Renal cortex interstitium (tissue), 15 donors: ENCODE measurements around the gene PFKL. TPM values are rescaled to one million over a fixed set of nuclear protein-coding genes. Genes with fewer than 3 reads are reported as not detected.

ENCODE experiments used
- DNase-seq, 11 donors: peaks; one replicate each; pipeline ENCODE4 v3.0.0-alpha.2; 2013; ENCODE audit warnings: low read depth in 9 of 11, low spot score in 4 of 11; ENCODE audit errors: extremely low read depth in 1 of 11
- long read RNA-seq, 16 experiments: transcript quantifications; one replicate each; lab custom pipeline, GENCODE V29; 2026
- polyA plus RNA-seq, 3 donors: library from polyadenylated mRNA; unstranded; fragments of 120-200 nt; gene quantifications; one replicate each; pipeline ENCODE4 v1.2.1, GENCODE V29; 2013; ENCODE audit not compliant: insufficient read length in 3 of 3

The PFKL gene
- polyA plus RNA-seq, result 100 to 1,000 TPM; 101 to 165 (median 162) TPM
- long read RNA-seq, donor 1, transcript PFKL-201 (22 exons, 2,912 nt), result major isoform, 25 of 34 reads
- long read RNA-seq, donor 1, partial matches to known transcripts, result 8 of 34 reads
- long read RNA-seq, donor 1, other reads (novel, unspliced or antisense), result 0 of 34 reads
- long read RNA-seq, donor 2, transcript PFKL-201 (22 exons, 2,912 nt), result major isoform, 23 of 30 reads
- long read RNA-seq, donor 2, partial matches to known transcripts, result 7 of 30 reads
- long read RNA-seq, donor 2, other reads (novel, unspliced or antisense), result 0 of 30 reads
- long read RNA-seq, donor 3, transcript PFKL-201 (22 exons, 2,912 nt), result major isoform, 45 of 74 reads
- long read RNA-seq, donor 3, partial matches to known transcripts, result 29 of 74 reads
- long read RNA-seq, donor 3, other reads (novel, unspliced or antisense), result 0 of 74 reads
- long read RNA-seq, donor 4, transcript PFKL-201 (22 exons, 2,912 nt), result major isoform, 19 of 56 reads
- long read RNA-seq, donor 4, partial matches to known transcripts, result 30 of 56 reads
- long read RNA-seq, donor 4, other reads (novel, unspliced or antisense), result 0 of 56 reads
- long read RNA-seq, donor 5, transcript PFKL-201 (22 exons, 2,912 nt), result major isoform, 61 of 206 reads
- long read RNA-seq, donor 5, partial matches to known transcripts, result 105 of 206 reads
- long read RNA-seq, donor 5, other reads (novel, unspliced or antisense), result 35 of 206 reads
- long read RNA-seq, donor 6, transcript PFKL-201 (22 exons, 2,912 nt), result major isoform, 18 of 49 reads
- long read RNA-seq, donor 6, partial matches to known transcripts, result 29 of 49 reads
- long read RNA-seq, donor 6, other reads (novel, unspliced or antisense), result 0 of 49 reads
- long read RNA-seq, donor 7, transcript PFKL-201 (22 exons, 2,912 nt), result major isoform, 29 of 96 reads
- long read RNA-seq, donor 7, partial matches to known transcripts, result 64 of 96 reads
- long read RNA-seq, donor 7, other reads (novel, unspliced or antisense), result 0 of 96 reads
- long read RNA-seq, donor 8, transcript PFKL-201 (22 exons, 2,912 nt), result major isoform, 47 of 147 reads
- long read RNA-seq, donor 8, partial matches to known transcripts, result 99 of 147 reads
- long read RNA-seq, donor 8, other reads (novel, unspliced or antisense), result 0 of 147 reads
- long read RNA-seq, donor 9, transcript PFKL-201 (22 exons, 2,912 nt), result major isoform, 26 of 58 reads
- long read RNA-seq, donor 9, partial matches to known transcripts, result 28 of 58 reads
- long read RNA-seq, donor 9, other reads (novel, unspliced or antisense), result 0 of 58 reads
- long read RNA-seq, donor 10, transcript PFKL-201 (22 exons, 2,912 nt), result major isoform, 24 of 54 reads
- long read RNA-seq, donor 10, partial matches to known transcripts, result 19 of 54 reads
- long read RNA-seq, donor 10, other reads (novel, unspliced or antisense), result 10 of 54 reads
- long read RNA-seq, donor 11, transcript PFKL-201 (22 exons, 2,912 nt), result major isoform, 20 of 56 reads
- long read RNA-seq, donor 11, partial matches to known transcripts, result 32 of 56 reads
- long read RNA-seq, donor 11, other reads (novel, unspliced or antisense), result 0 of 56 reads
- long read RNA-seq, donor 12, transcript PFKL-201 (22 exons, 2,912 nt), result major isoform, 9 of 11 reads
- long read RNA-seq, donor 12, partial matches to known transcripts, result 0 of 11 reads
- long read RNA-seq, donor 12, other reads (novel, unspliced or antisense), result 0 of 11 reads
- long read RNA-seq, donor 13, transcript PFKL-201 (22 exons, 2,912 nt), result major isoform, 34 of 78 reads
- long read RNA-seq, donor 13, partial matches to known transcripts, result 42 of 78 reads
- long read RNA-seq, donor 13, other reads (novel, unspliced or antisense), result 0 of 78 reads
- long read RNA-seq, donor 14, transcript PFKL-201 (22 exons, 2,912 nt), result major isoform, 24 of 39 reads
- long read RNA-seq, donor 14, partial matches to known transcripts, result 12 of 39 reads
- long read RNA-seq, donor 14, other reads (novel, unspliced or antisense), result 0 of 39 reads
- long read RNA-seq, donor 15, transcript PFKL-201 (22 exons, 2,912 nt), result major isoform, 15 of 50 reads
- long read RNA-seq, donor 15, partial matches to known transcripts, result 35 of 50 reads
- long read RNA-seq, donor 15, other reads (novel, unspliced or antisense), result 0 of 50 reads
- long read RNA-seq, donor 16, transcript PFKL-201 (22 exons, 2,912 nt), result major isoform, 108 of 352 reads
- long read RNA-seq, donor 16, transcript PFKL-204 (10 exons, 2,818 nt), result minor isoform, 6 of 352 reads
- long read RNA-seq, donor 16, partial matches to known transcripts, result 175 of 352 reads
- long read RNA-seq, donor 16, other reads (novel, unspliced or antisense), result 61 of 352 reads

DNA sequence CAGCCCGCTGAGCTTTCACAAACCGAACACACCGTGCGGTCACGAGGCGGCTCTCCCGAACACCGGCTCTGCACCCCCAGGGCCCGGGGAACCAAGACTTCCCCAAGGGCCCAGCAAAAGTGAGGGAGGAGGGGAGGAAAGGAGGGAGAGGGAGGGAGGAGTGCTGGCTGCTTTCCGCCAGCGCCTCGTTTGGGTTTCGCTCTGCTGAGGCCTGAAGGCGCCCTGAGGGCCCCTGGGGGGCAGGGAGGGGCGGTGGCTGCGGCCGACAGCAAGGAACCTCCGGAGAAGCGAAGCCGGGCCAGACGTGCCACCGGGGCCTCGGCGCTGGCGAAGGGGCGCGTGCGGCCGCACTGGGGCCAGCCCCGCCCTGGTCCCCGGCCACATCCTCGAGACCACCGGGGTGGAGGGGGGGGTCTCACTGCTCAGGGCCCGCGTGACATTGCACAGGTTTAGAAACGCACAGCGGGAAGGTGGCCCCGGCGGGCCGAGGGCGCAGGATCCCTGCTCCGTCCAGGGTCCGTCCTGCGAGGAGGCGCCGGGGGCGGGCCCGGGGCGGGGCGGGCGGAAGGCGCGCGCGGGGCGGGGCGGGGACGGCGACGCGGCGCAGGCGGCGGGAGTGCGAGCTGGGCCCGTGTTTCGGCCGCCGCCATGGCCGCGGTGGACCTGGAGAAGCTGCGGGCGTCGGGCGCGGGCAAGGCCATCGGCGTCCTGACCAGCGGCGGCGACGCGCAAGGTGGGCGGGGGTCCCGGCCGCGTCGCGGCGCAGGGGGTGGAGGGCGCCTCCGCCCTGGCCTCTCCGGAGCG lies at the start of gene PFKL:
TSS of gene PFKL (plus strand) at position 596 of the 804 bp plus-strand sequence. CDS start at position 649, 53 bp downstream.
- DNase-seq, result peak in 1 of 11 donors; percentile 55

DNA sequence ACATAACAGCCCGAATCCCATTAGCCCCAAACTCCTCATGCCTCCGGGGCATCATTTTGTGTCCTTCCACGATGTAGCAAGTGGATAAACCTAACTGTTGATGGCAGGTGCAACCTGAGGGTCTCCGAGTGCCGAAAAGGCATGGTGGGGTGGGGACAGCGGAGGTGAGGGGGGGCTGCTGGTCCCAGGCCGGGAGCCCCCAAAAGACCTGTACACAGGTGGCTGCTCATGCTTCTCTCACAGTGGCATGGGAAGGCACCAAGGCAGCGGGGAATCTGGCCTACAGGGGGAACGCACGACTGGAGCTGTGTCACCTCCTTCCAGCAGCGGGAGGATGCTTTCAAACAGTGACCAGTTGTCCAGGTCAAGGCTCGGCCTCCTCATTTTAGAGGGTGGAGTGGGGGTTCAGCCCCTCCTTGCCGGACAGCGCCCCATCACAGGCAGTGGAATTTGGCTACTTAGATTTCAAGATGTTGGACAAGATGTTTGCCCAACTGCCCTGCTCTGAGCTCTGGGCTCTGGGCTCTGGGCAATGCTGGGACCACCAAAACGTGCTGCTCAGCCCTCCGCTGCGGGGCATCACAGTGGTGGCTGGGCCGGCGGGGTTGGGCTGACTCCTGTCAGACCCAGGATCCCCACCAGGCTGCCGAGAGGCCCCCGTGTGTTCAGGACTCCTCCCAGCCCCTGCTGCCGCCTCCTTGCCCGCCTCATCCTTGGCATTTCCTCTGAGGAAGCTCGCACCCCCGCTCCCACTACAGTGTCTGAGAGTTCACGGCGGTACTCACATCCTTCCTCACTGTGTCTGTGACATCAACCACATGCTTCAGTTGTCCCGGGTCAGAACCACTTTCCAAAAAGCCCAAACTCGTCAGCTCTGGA lies 45.8 kb upstream of the PFKL start:
- DNase-seq, result no peak

DNA sequence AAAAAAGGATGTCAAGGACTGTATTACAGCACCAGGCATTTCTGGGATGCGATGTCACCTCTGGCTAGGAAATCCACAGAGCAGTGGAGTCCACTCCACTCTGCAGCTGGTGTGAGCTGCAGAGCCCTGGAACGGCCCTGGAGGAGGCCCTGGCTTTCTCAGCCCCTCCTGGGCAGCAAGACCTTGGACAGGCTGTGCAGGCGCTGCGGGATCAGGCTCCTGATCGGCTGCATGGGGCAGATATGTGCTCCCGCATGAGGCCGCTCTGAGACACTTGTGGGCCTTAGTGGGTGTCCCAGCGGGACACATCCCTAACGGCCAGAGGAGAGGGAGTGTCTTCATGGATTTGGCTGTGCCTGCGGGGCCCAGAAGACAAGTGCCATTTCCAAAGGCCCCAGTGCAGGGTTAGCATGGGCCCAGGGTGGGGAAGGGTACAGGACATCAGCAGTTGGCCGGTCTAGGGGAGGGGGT lies 44.3 kb upstream of the PFKL start:
- no peak for DNase-seq

DNA sequence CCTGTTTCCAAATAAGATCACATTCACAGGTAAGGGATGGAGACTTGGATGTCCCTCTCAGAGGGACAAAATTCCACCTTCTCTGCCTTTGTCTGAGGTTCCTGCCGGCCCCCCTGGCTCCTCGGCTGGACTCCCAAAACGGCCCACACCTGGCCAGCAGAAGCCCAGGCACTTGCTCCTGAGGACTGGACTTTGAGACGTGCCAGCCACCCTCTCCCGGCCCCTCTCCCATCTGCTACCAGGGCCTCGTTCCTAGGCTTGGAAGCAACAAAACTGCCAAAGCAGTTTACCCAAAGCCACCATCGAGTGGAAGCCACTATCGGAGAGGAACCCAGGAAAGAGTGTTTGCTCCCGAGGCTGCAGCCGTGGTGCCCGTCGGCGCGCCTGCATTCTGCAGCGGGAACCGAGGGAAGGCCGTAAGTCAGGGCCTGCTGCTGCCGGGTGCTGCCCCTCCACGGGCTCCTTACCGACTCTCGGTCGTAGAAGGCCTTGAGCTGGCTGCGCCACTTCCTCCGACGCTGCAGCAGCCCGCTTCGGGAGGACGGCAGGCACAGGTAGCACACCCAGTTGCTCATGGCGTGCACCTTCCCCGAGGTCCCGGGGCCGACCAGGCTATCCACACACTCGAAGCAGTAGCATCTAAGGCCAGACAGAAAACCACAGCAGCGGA lies 41.7 kb upstream of the PFKL start:
- no peak for DNase-seq

DNA sequence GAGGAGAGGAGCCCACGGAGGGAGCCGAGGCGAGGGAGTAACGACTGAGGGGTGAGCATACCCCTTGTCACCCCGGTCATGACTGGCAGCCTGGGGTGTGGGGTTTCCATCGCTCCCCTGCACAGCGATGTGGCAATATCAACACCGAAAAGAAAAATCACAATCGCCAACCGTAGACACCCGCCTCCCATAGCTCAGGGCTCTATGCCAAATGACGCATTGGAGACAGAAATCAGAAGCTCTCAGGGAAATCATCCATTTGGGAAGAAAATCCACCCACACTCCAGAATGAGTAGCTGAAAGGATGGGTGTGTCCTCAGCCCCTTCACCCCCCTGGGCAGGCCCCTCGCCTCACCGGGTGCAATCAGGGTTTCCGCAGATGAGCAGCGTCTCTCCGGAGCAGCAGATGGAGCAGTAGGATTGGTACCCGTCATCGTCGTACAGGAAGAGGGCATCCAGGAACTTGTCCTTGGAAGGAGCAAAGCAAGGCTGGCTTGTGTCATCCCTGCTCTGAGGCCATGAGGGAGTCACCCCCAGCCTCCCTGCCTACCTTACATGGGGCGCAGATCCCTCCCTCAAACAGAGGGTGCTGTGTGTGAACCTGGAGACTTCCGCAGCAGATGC lies 40.7 kb upstream of the PFKL start:
- DNase-seq, result no peak

DNA sequence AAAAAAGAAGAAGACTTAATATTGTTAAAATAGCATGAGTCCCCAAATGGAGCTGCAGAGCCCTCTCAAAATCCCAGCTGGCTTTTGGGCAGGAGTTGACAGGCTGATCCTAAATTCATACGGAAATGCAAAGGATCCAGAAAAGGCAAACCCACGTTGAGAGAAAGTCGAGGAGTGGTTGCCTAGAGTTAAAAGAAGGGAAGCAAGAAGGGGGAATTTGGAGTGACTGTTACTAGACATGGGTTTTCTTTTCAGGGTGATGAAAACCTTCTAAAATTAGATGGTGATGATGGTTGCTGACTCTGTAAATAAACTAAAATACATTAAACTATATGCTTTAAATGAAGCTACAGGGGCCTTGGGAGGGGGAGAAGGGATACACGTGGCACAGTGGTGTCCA lies 39.8 kb upstream of the PFKL start:
- DNase-seq, result no peak

DNA sequence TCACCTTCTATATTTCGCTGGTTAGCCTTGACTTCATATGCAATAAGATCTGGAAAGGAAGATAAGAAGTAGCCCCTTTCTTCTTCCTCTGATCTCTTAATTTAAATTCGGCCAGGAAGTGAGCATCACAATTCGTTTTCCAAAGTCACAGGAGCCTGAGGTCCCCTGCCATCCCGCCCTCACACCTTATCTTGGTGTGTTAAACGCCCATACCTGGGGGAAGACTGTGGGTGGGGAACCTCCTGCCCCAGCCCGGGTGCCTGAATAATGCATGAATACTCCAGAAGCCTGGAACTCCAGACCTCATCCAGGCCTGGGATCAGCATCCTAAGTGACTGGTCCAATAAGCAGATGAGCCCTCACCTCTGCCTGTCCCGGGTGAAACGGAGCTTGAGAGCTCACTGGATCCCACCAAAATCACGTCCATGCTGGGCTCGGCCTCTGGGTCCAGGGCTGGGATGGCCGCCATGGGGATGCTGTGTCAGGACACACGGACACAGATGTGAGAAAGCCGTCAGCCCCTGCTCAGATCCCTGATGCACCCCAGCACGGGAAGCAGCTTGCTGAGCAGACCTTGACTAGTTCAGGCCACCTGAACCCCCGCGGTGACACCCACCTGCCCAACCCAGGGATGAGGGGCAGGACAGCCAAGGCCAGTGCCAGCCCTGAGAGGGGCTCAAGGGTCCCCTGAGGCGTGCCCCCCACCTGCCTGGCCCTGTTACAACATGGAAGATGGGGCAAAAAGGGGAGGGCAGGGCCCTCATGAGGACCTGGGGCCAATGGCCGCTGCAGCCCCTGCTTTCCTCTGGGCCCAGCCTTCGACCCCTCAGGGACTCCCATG lies 38.8 kb upstream of the PFKL start:
- no peak for DNase-seq

DNA sequence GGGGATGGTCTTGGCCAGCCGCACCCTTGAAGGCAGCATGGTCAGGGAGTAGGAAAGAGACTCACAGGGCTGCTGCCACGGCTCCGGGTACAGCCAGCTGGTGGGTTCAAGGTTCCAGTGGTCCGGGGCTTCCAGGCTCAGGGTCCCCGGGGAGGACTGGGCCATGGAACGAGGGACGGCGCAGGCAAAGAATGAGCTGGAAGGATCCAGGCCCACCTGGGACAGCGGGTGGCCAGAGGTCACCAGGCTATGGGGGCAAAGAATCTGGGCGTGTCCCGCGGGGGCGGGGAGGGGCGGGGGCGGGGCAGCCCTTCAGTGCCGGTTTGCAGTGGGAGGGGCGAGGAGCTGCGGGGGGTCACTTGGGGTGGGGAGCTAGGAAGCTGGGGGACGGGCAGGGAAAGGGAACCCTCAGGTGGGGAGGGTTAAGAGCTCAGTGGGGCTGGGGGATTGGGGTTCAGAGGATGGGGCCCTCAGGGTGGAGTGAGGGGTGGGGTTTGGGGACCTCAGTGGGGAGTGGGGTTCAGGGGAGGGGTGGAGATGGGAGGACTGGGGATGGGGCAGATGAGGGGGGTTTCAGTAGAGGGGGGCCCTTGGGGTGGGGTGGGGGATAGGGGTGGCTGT lies 38.1 kb upstream of the PFKL start, which contains the start of gene DNMT3L:
TSS of gene DNMT3L (minus strand) at position 223 of the 621 bp plus-strand sequence. CDS start 638 bp downstream, outside the sequence.
- no peak for DNase-seq

DNA sequence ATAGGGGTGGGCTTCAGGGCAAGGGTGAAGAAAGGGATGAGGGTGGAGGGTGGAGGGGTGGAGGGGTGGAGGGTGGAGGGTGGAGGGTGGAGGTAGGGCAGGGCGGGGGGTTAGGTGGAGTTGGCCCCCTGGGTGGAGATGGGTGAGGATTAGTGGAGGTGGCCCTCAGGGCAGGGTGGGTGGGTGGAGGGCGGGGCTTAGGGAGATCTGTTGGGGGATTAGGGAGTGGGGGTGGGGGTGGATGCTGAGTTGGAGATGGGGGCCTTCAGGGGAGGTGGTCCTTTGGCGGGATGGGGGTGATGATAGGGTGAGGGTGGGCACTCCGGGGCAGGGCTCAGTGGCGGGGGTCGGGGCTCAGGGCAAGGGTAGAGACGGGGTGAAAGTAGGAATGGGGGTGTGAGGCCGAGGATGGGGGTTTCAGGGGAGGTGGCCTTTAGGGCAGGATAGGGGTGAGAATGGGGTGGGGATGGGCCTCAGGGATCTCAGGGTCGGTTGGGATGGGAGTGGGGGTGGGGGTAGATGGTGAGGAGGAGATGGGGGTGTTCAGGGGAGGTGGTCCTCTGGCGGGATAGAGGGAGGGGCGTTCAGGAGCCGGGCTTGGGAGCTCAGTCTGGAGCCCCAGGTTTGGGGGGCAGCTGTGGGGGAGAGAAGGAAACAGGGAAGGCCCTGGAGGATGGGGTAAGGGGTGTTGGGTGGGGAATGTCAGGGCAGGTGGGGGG lies 37.4 kb upstream of the PFKL start:
- DNase-seq, result no peak

DNA sequence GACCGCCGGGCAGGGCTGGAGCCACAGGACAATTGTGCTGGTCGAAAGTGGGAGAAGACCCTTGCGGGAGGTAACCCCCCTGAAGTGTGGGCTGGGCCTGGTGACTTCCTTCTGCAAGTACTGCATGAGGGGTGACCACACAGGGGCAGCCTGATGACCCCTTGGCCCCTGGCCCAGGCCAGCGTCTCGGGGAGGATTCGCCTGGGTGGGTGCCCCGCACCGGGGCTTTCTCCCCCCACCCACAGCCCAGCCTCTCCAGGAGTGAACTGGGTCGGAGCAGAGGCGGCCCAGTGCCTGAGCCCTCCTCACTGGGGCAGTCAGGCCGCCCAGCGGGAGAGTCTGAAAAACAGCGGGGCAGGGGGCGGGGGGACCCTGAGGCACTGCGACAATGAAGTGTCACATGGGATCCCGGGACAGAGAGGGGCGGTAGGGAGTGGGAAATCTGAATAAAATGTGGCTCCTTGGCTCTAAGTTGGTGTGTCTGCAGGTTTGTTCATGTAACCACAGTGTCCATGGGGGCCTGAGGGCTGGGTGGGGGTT lies 36.6 kb upstream of the PFKL start:
- peak in 5 of 11 donors; percentile 15 to 54 (median 34) for DNase-seq

DNA sequence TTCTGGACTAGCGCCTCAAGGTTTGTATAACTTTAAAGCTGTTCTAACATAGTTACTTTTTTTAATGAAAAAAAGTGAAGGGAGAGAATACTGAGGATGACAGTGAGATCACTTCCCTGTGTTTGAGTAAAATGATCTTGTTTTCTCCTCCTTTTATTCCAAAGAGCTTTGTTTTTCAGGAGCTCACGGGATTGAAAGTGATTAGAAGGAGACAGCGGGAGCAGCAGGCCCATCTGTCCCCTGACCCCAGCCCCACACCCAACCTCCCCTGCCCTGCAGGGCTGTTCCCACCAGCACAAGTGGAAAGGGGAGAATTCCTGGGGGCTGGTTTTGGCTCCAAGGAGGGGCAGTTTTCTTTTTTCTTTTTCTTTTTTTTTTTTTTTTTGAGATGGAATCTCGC lies 36.1 kb upstream of the PFKL start:
- no peak for DNase-seq

DNA sequence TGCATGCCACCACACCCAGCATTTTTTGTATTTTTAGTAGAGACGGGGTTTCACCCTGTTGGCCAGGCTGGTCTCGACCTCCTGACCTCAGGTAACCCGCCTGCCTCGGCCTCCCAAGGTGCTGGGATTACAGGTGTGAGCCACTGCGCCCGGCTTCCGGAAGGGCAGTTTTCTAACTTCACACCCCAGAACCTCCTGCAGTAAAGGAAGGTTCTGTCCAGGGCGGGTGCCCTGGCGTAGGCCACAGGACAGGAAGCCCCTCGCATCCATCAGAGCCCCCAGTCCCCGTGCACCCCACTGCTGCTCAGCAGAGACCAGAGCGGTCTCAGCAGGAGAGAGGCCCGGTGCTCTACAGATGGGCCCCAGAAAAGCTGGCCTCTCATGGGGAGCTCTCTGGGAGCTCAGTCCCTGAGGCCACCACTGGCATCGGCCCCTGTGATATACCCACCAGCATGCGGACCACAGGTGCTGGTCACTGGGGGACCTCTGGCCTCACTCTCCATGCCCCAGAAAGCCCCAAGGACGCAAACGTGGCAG lies 34.1 kb upstream of the PFKL start:
- DNase-seq, result no peak
